Activated B cell treated with CpG ODN at 0.5 μM for 24 hours (primary cell): ENCODE results near the gene ARL3. TPM values are rescaled to one million over a fixed set of nuclear protein-coding genes. Genes with fewer than 3 reads are reported as not detected.

ENCODE experiments used
- ATAC-seq: fragments of 200-7000 bp; cut with Tn5 transposase; one replicate; pipeline ENCODE4 v1.10.0; 2021; ENCODE audit warnings: low read depth, mild to moderate bottlenecking, moderate library complexity
- CTCF ChIA-PET: fragments of 350-600 bp; sonication (Branson Sonifier 250); formaldehyde crosslinking; loops from one replicate; lab custom pipeline; 2021; ENCODE audit warnings: antibody characterized with exemption; lab: Charles Lee
- POLR2A ChIA-PET: fragments of 350-600 bp; sonication (Branson Sonifier 250); formaldehyde crosslinking; loops from one replicate; lab custom pipeline; 2021; ENCODE audit warnings: antibody characterized with exemption; lab: Charles Lee
- DNase-seq: peaks from one replicate; pipeline ENCODE4 v3.0.0; 2022
- H3K27ac Mint-ChIP-seq: one replicate; pipeline ENCODE4 v1.8.0; 2020; ENCODE audit warnings: mixed read lengths
- H3K27me3 Mint-ChIP-seq: one replicate; pipeline ENCODE4 v1.8.0; 2021; ENCODE audit warnings: mixed read lengths
- H3K36me3 Mint-ChIP-seq: one replicate; pipeline ENCODE4 v1.8.0; 2021; ENCODE audit warnings: low read depth, mixed read lengths
- H3K4me1 Mint-ChIP-seq: one replicate; pipeline ENCODE4 v1.8.0; 2021; ENCODE audit warnings: mixed read lengths
- H3K4me3 Mint-ChIP-seq: one replicate; pipeline ENCODE4 v1.8.0; 2020; ENCODE audit warnings: mild to moderate bottlenecking, mixed read lengths
- H3K9me3 Mint-ChIP-seq: one replicate; pipeline ENCODE4 v1.8.0; 2020; ENCODE audit warnings: mixed read lengths
- intact Hi-C: fragments of 100-400 bp; cut with micrococcal nuclease; formaldehyde crosslinking; loops from one replicate; pipeline ENCODE4 v1.15.1; 2024
- total RNA-seq: library from RNA; stranded (reverse); gene quantifications from 2 replicates; pipeline ENCODE4 v1.2.3, GENCODE V29; 2022
- TF ChIP-seq, protein P1 (sequence below): fragments of 200-600 bp; IDR thresholded peaks from one replicate; pipeline ENCODE4 v1.8.0; 2022; ENCODE audit warnings: antibody characterized with exemption, mild to moderate bottlenecking

The ARL3 gene
- total RNA-seq, 1 donor from 2014 or later, result 5.1 TPM

GRCh38 chr10:102740229-102740628 lies 26.0 kb upstream of the ARL3 start:
- CTCF ChIA-PET, result no interaction called here
- DNase-seq, result no peak
- no peaks in the 10 kb centered on the region for H3K9me3 Mint-ChIP-seq
- intact Hi-C loops, result loop anchor here (5.0 kb wide), 1 partner anchor 1388 kb away; the partner anchor contains the start of gene BTRC
- POLR2A ChIA-PET, result no interaction called here
- no peaks in the 10 kb centered on the region for H3K27me3 Mint-ChIP-seq
- no peak overlapping the region for H3K27ac Mint-ChIP-seq
- TF ChIP-seq, protein P1, sequence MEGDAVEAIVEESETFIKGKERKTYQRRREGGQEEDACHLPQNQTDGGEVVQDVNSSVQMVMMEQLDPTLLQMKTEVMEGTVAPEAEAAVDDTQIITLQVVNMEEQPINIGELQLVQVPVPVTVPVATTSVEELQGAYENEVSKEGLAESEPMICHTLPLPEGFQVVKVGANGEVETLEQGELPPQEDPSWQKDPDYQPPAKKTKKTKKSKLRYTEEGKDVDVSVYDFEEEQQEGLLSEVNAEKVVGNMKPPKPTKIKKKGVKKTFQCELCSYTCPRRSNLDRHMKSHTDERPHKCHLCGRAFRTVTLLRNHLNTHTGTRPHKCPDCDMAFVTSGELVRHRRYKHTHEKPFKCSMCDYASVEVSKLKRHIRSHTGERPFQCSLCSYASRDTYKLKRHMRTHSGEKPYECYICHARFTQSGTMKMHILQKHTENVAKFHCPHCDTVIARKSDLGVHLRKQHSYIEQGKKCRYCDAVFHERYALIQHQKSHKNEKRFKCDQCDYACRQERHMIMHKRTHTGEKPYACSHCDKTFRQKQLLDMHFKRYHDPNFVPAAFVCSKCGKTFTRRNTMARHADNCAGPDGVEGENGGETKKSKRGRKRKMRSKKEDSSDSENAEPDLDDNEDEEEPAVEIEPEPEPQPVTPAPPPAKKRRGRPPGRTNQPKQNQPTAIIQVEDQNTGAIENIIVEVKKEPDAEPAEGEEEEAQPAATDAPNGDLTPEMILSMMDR, result no peak
- peaks cover 14% of the 10 kb centered on the region for H3K36me3 Mint-ChIP-seq
- peaks cover 26% of the 10 kb centered on the region for H3K4me1 Mint-ChIP-seq
- H3K4me3 Mint-ChIP-seq, result no peak overlapping the region
- no peak for ATAC-seq

- intact Hi-C loops, result no loop called here
- POLR2A ChIA-PET, result no interaction called here
- H3K4me3 Mint-ChIP-seq, result no peak overlapping the region
Measured at GRCh38 chr10:102738692-102739121, 24.5 kb upstream of the ARL3 start.

GRCh38 chr10:102735065-102735562 lies 20.9 kb upstream of the ARL3 start:
- no peak overlapping the region for H3K27ac Mint-ChIP-seq
- no peaks in the 10 kb centered on the region for H3K9me3 Mint-ChIP-seq
- H3K4me1 Mint-ChIP-seq, result peaks cover 4% of the 10 kb centered on the region
- intact Hi-C loops, result no loop called here
- ChIA-PET CTCF (no interaction called here), POLR2A (no interaction called here)
- TF ChIP-seq, protein P1, result no peak
- H3K36me3 Mint-ChIP-seq, result peaks cover 45% of the 10 kb centered on the region
- no peak for DNase-seq
- no peak overlapping the region for H3K4me3 Mint-ChIP-seq
- H3K27me3 Mint-ChIP-seq, result no peaks in the 10 kb centered on the region
- ATAC-seq, result no peak

More at GRCh38 chr10:102738692-102739121, 24.5 kb upstream of the ARL3 start:
- Mint-ChIP-seq H3K9me3 (no peaks in the 10 kb centered on the region), H3K27ac (peak overlapping the region; percentile 16), H3K36me3 (peaks cover 22% of the 10 kb centered on the region), H3K27me3 (no peaks in the 10 kb centered on the region), H3K4me1 (peaks cover 14% of the 10 kb centered on the region)
- TF ChIP-seq, protein P1, result no peak
- no peak for DNase-seq
- ATAC-seq, result no peak
- CTCF ChIA-PET, result no interaction called here

DNA sequence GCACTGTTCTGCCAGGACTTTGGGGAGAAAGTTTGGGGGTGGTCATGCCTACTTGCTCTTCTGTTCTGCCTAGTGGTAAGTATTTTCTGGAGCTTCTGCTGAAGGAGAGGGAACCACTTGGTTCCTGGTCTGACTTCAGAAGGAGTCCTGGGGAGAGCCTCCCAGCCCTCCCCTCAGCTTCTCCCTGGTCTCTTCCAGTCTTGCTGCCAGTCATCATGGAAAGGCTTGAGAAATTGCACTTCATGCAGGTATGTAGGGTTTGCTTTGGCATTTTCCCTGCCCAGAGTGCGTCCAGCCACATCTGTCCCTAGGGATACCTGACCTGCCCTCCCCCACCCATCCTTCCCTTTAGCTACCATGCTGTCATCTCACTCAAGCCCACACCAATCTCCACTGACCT lies 18.5 kb upstream of the ARL3 start:
- CTCF ChIA-PET, result interaction anchor here (1.3 kb wide), 1 partner anchor 21 kb away, joined by 4 read pairs; no protein-coding TSS in a partner anchor

DNA sequence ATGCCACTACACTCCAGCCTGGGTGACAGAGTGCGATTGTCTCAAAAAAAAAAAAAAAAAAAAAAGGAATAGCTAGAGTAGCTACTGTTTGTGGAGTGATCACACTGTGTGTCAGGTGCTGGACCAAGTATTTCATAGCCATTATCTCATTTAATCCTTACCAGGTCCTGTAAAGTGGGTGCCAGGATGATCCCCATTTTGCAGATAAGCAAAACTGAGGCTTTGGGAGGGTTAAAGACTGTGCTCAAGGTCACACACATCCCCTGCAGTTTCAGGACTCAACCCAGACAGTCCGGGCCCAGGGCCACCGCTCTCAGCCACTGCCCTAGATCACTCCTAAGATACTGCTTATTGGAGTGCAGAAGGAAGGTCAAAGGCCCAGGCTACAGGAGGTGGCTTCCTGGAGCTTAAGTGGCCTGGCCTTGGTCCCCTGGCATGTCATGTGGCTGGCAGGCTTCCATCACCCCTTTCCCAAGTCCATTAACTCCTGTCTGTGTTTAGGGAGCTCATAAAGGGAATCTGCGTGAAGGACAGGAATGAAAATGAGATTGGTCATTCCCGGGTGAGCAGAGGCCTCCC lies 17.1 kb upstream of the ARL3 start:
- no peaks in the 10 kb centered on the region for H3K27me3 Mint-ChIP-seq

More for the DNA sequence above, 18.5 kb upstream of the ARL3 start:
- Mint-ChIP-seq H3K27ac (no peak overlapping the region), H3K9me3 (no peaks in the 10 kb centered on the region), H3K4me1 (no peaks in the 10 kb centered on the region), H3K4me3 (no peak overlapping the region), H3K36me3 (peaks cover 61% of the 10 kb centered on the region), H3K27me3 (no peaks in the 10 kb centered on the region)
- ATAC-seq, result no peak
- no peak for DNase-seq
- TF ChIP-seq, protein P1, result no peak
- POLR2A ChIA-PET, result no interaction called here
- intact Hi-C loops, result no loop called here

More for the DNA sequence above, 17.1 kb upstream of the ARL3 start:
- Mint-ChIP-seq H3K36me3 (peaks cover 68% of the 10 kb centered on the region), H3K4me1 (no peaks in the 10 kb centered on the region), H3K9me3 (no peaks in the 10 kb centered on the region), H3K4me3 (no peak overlapping the region), H3K27ac (no peak overlapping the region)
- TF ChIP-seq, protein P1, result no peak
- no peak for ATAC-seq
- DNase-seq, result no peak
- intact Hi-C loops, result no loop called here
- ChIA-PET CTCF (interaction anchor here (1.3 to 2.3 kb wide), 3 partner anchors 20 to 186 kb away, joined by 4 to 6 read pairs (median 4); partner anchors contain the start of gene CNNM2), POLR2A (interaction anchor here (0.7 kb wide), 1 partner anchor 87 kb away, joined by 3 read pairs; the partner anchor contains the start of gene TRIM8)
